Activated T-cell treated with anti-CD3 and anti-CD28 coated beads, Interleukin-2, amount 50 U/mL, for 4 hours (primary cell): ENCODE results near the gene OR5A1. TPM values are rescaled to one million over a fixed set of nuclear protein-coding genes. Genes with fewer than 3 reads are reported as not detected.
"Not testable (repeated sequence)": the region's sequence is repeated elsewhere in the genome, so short reads cannot be mapped to it uniquely, and the experiment has no call there.

ENCODE experiments used
- ATAC-seq, 2 donors: fragments of 200-7000 bp; cut with Tn5 transposase; one replicate each; pipeline ENCODE4 v1.10.0; 2021
- DNase-seq: peaks from one replicate; pipeline ENCODE4 v3.0.0-alpha.2; 2020
- H3K27me3 Mint-ChIP-seq: one replicate; pipeline ENCODE4 v1.8.0; 2021; ENCODE audit warnings: low read depth, mixed read lengths
- H3K36me3 Mint-ChIP-seq: one replicate; pipeline ENCODE4 v1.8.0; 2022; ENCODE audit warnings: mixed read lengths; ENCODE audit not compliant: insufficient read depth
- H3K4me1 Mint-ChIP-seq: one replicate; pipeline ENCODE4 v1.8.0; 2021; ENCODE audit warnings: low read depth, mixed read lengths
- H3K4me3 Mint-ChIP-seq: one replicate; pipeline ENCODE4 v1.8.0; 2021; ENCODE audit warnings: mild to moderate bottlenecking, moderate library complexity, mixed read lengths
- H3K9me3 Mint-ChIP-seq: one replicate; pipeline ENCODE4 v1.8.0; 2021; ENCODE audit warnings: mixed read lengths
- total RNA-seq, 3 donors: library from RNA; stranded (reverse); gene quantifications; one replicate each; pipeline ENCODE4 v1.2.1, GENCODE V29; 2021

OR5A1 gene
- total RNA-seq, 3 donors from 2014 or later = not detected

DNA sequence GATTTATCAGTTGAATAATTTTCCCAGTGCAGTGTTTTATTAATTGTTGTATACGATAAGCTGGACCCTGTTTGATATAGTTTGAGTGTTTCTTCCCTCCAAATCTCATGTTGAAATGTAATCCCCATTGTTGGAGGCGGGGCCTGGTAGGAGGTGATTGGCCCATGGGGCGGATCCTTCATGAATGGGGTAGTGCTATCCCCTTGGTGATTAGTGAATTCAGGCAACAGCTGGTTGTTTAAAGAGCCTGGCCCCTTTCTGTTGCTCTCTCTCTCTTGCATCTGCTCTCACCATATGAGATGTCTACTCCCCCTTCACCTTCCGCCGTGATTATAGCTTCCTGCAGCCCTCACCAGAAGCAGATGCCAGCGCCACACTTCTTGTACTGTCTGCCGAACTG lies 1.5 kb downstream of the OR5A1 start:
- H3K27me3 Mint-ChIP-seq = peaks cover 3% of the 10 kb centered on the region
- no peaks in the 10 kb centered on the region for H3K36me3 Mint-ChIP-seq
- no peak for ATAC-seq

DNA sequence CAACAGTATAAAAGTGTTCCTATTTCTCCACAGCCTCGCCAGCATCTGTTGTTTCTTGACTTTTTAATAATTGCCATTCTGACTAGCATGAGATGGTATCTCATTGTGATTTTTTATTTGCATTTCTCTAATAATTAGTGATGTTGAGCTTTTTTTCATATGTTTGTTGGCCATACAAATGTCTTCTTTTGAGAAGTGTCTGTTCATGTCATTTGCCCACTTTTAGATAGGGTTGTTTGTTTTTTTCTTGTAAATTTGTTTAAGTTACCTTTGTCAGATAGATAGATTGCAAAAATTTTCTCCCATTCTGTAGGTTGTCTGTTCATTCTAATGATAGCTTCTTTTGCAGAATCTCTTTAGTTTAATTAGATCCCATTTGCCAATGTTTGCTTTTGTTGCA lies 9.4 kb downstream of the OR5A1 start:
- not testable (repeated sequence) for DNase-seq, H3K9me3 Mint-ChIP-seq, H3K36me3 Mint-ChIP-seq, ATAC-seq, H3K4me1 Mint-ChIP-seq, H3K27me3 Mint-ChIP-seq, H3K4me3 Mint-ChIP-seq

More for the DNA sequence above, 1.5 kb downstream of the OR5A1 start:
- no peak for DNase-seq
- no peak overlapping the region for H3K4me3 Mint-ChIP-seq
- H3K4me1 Mint-ChIP-seq = no peaks in the 10 kb centered on the region
- H3K9me3 Mint-ChIP-seq = no peaks in the 10 kb centered on the region

DNA sequence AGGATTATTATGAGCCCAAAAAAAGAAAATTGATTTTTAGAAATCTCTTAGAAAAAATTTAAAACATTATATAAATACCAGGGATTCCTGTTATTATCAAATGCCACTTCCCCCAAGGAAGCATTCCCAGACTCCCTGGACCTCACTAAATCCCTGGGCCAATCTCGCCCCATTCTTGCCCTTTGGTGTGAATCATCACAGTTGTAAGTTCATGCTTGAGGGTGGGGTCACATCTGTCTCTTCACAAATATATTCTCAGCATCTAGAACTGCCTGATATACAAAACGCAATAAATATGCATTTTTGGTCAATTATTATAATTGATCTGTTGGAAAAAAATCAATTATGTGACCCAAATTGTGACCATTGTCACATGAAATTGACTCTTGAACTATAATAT lies 12.2 kb downstream of the OR5A1 start:
- Mint-ChIP-seq H3K36me3 (no peaks in the 10 kb centered on the region), H3K4me1 (no peaks in the 10 kb centered on the region), H3K4me3 (no peak overlapping the region), H3K27me3 (peaks cover 9% of the 10 kb centered on the region), H3K9me3 (peaks cover 5% of the 10 kb centered on the region)
- ATAC-seq = no peak
- DNase-seq = no peak

DNA sequence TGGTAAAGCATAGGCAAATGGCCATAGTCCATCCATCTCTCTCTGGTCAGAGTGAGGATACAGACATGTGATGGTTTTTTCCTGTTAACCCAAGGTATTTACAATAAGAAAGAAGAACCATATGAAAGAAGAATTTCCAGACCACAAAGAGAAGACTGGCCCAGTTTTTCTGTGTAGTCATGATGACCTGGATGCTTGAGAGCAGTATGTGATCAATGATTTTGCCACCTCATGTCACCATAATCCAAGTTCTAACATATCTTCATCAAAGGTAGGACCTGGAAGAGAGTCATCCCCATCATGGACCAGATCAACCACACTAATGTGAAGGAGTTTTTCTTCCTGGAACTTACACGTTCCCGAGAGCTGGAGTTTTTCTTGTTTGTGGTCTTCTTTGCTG lies 20.4 kb downstream of the OR5A1 start, which contains the start of gene OR4D6:
Gene OR4D6, plus strand, starts transcription at position 301 of the 400 bp plus-strand sequence. Its CDS starts 0 bp downstream, at position 301.
- Mint-ChIP-seq H3K36me3 (no peaks in the 10 kb centered on the region), H3K9me3 (no peaks in the 10 kb centered on the region), H3K4me1 (no peaks in the 10 kb centered on the region), H3K4me3 (no peak within 1 kb of the TSS), H3K27me3 (peaks cover 24% of the 10 kb centered on the region)
- no peak for ATAC-seq
- DNase-seq = no peak

DNA sequence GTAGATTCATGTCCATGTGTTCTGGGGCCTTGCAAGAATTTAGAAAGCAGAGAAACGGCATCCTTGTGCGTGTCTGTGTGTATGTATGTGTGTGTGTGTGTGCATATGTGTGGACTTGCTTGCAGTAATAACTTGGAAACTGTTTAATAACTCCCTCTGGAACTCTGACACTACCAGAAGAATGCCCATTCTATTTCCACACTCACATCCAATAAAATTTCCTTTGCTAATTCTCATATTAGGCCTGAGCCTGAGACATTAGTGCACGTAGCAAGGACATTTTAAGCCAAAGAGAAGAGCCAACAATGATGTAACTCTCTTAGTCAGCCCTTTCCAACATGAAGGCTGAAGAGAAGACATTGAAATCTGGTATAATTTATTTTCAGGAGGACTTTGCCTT lies 23.6 kb downstream of the OR5A1 start:
- ATAC-seq (no peak), DNase-seq (no peak)
- peaks cover 23% of the 10 kb centered on the region for H3K27me3 Mint-ChIP-seq
- H3K9me3 Mint-ChIP-seq = no peaks in the 10 kb centered on the region
- H3K4me1 Mint-ChIP-seq = no peaks in the 10 kb centered on the region
- H3K36me3 Mint-ChIP-seq = no peaks in the 10 kb centered on the region
- H3K4me3 Mint-ChIP-seq = no peak overlapping the region

DNA sequence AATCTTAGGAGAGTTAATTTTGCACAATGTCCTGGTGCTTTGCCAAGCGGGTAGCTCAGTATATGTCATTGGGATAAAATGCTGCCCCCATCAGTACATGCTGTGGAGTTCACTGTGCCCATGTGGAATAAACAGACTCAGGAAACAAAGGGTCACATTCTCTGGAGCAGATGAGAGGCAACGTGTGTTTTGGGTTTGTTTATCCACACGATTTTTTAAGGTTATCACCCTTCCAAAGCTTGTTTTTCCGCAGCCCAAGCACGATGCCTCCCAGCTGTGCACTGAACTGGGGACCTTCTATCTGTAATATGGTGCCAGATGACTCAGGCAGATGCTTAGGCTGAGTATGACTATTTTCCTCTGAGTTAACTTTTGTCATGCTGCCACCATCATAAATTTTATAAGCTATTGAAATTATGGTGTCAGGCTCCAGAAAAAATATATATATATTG lies 26.9 kb downstream of the OR5A1 start:
- no peaks in the 10 kb centered on the region for H3K9me3 Mint-ChIP-seq
- DNase-seq (no peak), ATAC-seq (no peak)
- no peak overlapping the region for H3K4me3 Mint-ChIP-seq
- peaks cover 8% of the 10 kb centered on the region for H3K27me3 Mint-ChIP-seq
- H3K4me1 Mint-ChIP-seq = no peaks in the 10 kb centered on the region
- no peaks in the 10 kb centered on the region for H3K36me3 Mint-ChIP-seq

DNA sequence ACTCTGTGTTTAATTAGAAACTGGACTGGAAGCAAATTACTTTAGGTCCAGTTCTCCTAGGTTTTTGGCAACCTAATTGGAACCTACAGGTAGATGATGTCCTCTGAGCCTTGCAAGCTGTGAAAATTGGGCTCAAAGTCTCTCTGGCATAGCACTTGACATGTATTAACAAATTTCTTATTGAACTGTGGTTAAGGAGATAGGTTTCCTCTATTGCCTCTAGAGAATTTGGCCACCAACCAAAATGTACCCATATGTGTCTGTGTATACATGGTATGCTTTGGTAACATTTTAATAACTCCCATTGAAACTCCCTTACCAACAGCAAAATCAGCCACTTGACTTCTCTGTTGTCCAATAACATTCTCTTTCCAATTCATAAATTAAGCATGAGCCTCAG lies 36.7 kb downstream of the OR5A1 start, which contains the start of gene OR4D10:
Gene OR4D10, plus strand, starts transcription at position 301 of the 400 bp plus-strand sequence. CDS start 4,115 bp downstream, outside the sequence.
- H3K27me3 Mint-ChIP-seq = peaks cover 16% of the 10 kb centered on the region
- H3K4me1 Mint-ChIP-seq = no peaks in the 10 kb centered on the region
- H3K9me3 Mint-ChIP-seq = no peaks in the 10 kb centered on the region
- H3K4me3 Mint-ChIP-seq = no peak within 1 kb of the TSS
- no peak for ATAC-seq
- DNase-seq = no peak
- H3K36me3 Mint-ChIP-seq = no peaks in the 10 kb centered on the region

DNA sequence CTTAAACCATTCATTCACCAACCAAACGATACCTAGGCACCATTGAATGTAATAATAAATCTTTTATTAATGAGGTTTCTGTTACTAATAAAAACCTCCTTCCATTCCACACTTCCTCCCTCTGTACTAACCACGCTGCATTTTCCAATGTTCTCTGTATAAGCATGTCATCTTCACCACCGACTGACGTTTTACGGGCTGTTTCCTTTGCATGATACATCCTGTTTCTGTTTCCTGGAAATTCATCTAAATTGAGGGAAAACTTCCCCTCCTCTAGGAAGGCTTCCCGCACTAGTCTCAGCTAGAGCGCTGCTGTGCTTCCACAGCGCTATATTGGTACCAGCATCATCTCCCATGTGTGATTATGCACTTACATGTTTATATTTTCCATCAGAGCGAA lies 38.9 kb downstream of the OR5A1 start:
- ATAC-seq = no peak
- no peak for DNase-seq
- H3K36me3 Mint-ChIP-seq = no peaks in the 10 kb centered on the region
- no peak overlapping the region for H3K4me3 Mint-ChIP-seq
- peaks cover 18% of the 10 kb centered on the region for H3K27me3 Mint-ChIP-seq
- no peaks in the 10 kb centered on the region for H3K9me3 Mint-ChIP-seq
- H3K4me1 Mint-ChIP-seq = no peaks in the 10 kb centered on the region

DNA sequence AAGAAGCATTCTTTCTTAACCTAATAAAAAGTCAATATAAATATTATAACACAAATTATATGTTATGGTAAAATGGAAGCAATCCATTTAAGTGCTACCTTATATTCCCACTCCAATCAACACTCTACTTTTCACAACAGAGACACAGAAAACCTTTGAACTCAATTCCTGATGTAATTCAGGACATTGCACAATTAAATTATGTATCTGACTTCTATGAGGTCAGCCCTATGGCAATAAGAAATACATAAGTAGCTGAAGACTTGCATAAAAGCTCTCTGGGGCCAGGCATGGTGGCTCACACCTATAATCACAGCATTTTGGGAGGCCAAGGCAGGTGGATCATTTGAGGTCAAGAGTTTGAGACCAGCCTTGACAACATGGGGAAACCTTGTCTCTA lies 43.6 kb downstream of the OR5A1 start:
- H3K27me3 Mint-ChIP-seq = peaks cover 11% of the 10 kb centered on the region
- DNase-seq (no peak), ATAC-seq (no peak)
- H3K4me3 Mint-ChIP-seq = no peak overlapping the region
- no peaks in the 10 kb centered on the region for H3K36me3 Mint-ChIP-seq
- no peaks in the 10 kb centered on the region for H3K9me3 Mint-ChIP-seq
- no peaks in the 10 kb centered on the region for H3K4me1 Mint-ChIP-seq

DNA sequence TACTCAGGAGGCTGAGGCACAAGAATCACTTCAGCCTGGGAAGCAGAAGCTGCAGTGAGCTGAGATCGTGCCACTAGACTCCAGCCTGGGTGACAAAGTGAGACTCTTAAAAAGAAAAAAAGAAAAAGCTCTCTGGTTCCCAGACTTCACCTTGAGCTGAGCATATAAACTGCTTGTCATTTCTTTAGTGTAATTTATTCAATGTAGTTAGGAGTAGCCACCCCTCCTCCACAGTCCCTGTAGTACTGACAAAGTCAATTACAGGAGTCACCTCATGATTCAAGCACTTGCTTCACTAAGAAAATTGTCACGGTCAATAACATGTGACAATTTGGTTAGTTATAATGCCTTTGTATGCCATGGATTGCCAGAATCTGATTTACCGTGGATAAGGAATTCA lies 44.1 kb downstream of the OR5A1 start:
- DNase-seq (no peak), ATAC-seq (no peak)
- Mint-ChIP-seq H3K4me1 (no peaks in the 10 kb centered on the region), H3K9me3 (no peaks in the 10 kb centered on the region), H3K4me3 (no peak overlapping the region), H3K27me3 (peaks cover 8% of the 10 kb centered on the region), H3K36me3 (no peaks in the 10 kb centered on the region)

Other genes with a start within 250 kb of the OR5A1 start
- under 1 TPM; 0.18 to 0.52 (median 0.18) TPM for gene MPEG1, start 223.5 kb upstream of the OR5A1 start, total RNA-seq
- gene OR5AN1, start 77.6 kb upstream of the OR5A1 start, total RNA-seq = not detected
- not detected for gene OR5A2, start 10.1 kb upstream of the OR5A1 start, total RNA-seq
- not detected for gene OR4D6, start 20.5 kb downstream of the OR5A1 start, total RNA-seq
- gene OR4D10, start 36.8 kb downstream of the OR5A1 start, total RNA-seq = not detected
- gene OR4D11, start 67.1 kb downstream of the OR5A1 start, total RNA-seq = not detected
- not detected for gene OR4D9, start 75.1 kb downstream of the OR5A1 start, total RNA-seq
- 10 to 100 TPM; 32.5 to 39.4 (median 35.4) TPM for gene OSBP, start 179.3 kb downstream of the OR5A1 start, total RNA-seq
- gene PATL1, start 232.6 kb downstream of the OR5A1 start, total RNA-seq = 10 to 100 TPM; 51.3 to 56.2 (median 52.1) TPM